HepG2 (cell line): ENCODE measurements around the gene UAP1. TPM values are rescaled to one million over a fixed set of nuclear protein-coding genes. Genes with fewer than 3 reads are reported as not detected.

ENCODE experiments used
- ARNTL ChIP-seq: sonication (generic); formaldehyde crosslinking; IDR thresholded peaks from 2 replicates; pipeline ENCODE4 v1.4.0; 2020; ENCODE audit warnings: mild to moderate bottlenecking, missing genetic modification reagents
- ATF7-NPFF ChIP-seq: sonication (generic); formaldehyde crosslinking; IDR thresholded peaks from 2 replicates; pipeline ENCODE4 v1.8.1; 2023; ENCODE audit warnings: mild to moderate bottlenecking, low read depth, missing genetic modification reagents, moderate library complexity
- ELF3 ChIP-seq: IDR thresholded peaks from 2 replicates; pipeline ENCODE4 v1.6.1; 2016; ENCODE audit warnings: missing genetic modification reagents, missing compliant biosample characterization
- ETS1 ChIP-seq: sonication (generic); formaldehyde crosslinking; IDR thresholded peaks from 2 replicates; pipeline ENCODE4 v1.4.0; 2020; ENCODE audit warnings: missing genetic modification reagents
- GABPA ChIP-seq, 2 experiments: IDR thresholded peaks; 2 replicates each; pipeline ENCODE4 v1.6.1; 2011 to 2016; ENCODE audit warnings: low read depth in 2 of 2, low read length in 1 of 2, missing biosample characterization in 1 of 2, missing genetic modification characterization in 1 of 2
- HES4 ChIP-seq: sonication (generic); formaldehyde crosslinking; IDR thresholded peaks from 2 replicates; pipeline ENCODE4 v1.9.0; 2021; ENCODE audit warnings: mild to moderate bottlenecking, missing genetic modification reagents, borderline replicate concordance
- IRF1 ChIP-seq: sonication (generic); formaldehyde crosslinking; IDR thresholded peaks from 2 replicates; pipeline ENCODE4 v1.4.0; 2020; ENCODE audit warnings: low read depth, mild to moderate bottlenecking, missing genetic modification reagents
- MAX ChIP-seq: IDR thresholded peaks from 2 replicates; pipeline ENCODE4 v1.6.1; 2012; ENCODE audit warnings: inconsistent platforms
- MTERF4 ChIP-seq: sonication (generic); formaldehyde crosslinking; IDR thresholded peaks from 2 replicates; pipeline ENCODE4 v1.8.0; 2023; ENCODE audit warnings: mild to moderate bottlenecking, missing genetic modification reagents
- PHF5A ChIP-seq: IDR thresholded peaks from one replicate; pipeline ENCODE4 v1.6.1; 2018; ENCODE audit warnings: low read depth, missing genetic modification reagents; ENCODE audit not compliant: unreplicated experiment
- POLR2A ChIP-seq, 2 experiments: IDR thresholded peaks; 2 replicates each; pipeline ENCODE4 v1.6.1; 2011; ENCODE audit warnings: low read depth in 2 of 2, low read length in 2 of 2, mild to moderate bottlenecking in 1 of 2, moderate library complexity in 1 of 2; ENCODE audit not compliant: insufficient read depth in 1 of 2
- REPIN1 ChIP-seq: sonication (generic); formaldehyde crosslinking; IDR thresholded peaks from 2 replicates; pipeline ENCODE4 v1.8.0; 2022; ENCODE audit warnings: missing genetic modification reagents, low read depth, mild to moderate bottlenecking, borderline replicate concordance
- SALL1 ChIP-seq: sonication (generic); formaldehyde crosslinking; IDR thresholded peaks from 2 replicates; pipeline ENCODE4 v1.8.0; 2022; ENCODE audit warnings: mild to moderate bottlenecking, missing genetic modification reagents
- TARDBP ChIP-seq: sonication (generic); formaldehyde crosslinking; IDR thresholded peaks from 2 replicates; pipeline ENCODE4 v1.8.0; 2022; ENCODE audit warnings: mild to moderate bottlenecking, missing genetic modification reagents
- YEATS2 ChIP-seq: sonication (generic); formaldehyde crosslinking; IDR thresholded peaks from 2 replicates; pipeline ENCODE4 v1.4.0; 2020; ENCODE audit warnings: missing genetic modification reagents, borderline replicate concordance
- ZNF124 ChIP-seq: sonication (generic); formaldehyde crosslinking; IDR thresholded peaks from 2 replicates; pipeline ENCODE4 v1.4.0; 2020; ENCODE audit warnings: missing genetic modification reagents
- ZNF142 ChIP-seq: sonication (generic); formaldehyde crosslinking; IDR thresholded peaks from 2 replicates; pipeline ENCODE4 v1.4.0; 2020; ENCODE audit warnings: missing genetic modification reagents
- ZNF619 ChIP-seq: sonication (generic); formaldehyde crosslinking; IDR thresholded peaks from 2 replicates; pipeline ENCODE4 v1.4.0; 2020; ENCODE audit warnings: mild to moderate bottlenecking, missing genetic modification reagents
- ZNF747 ChIP-seq: sonication (generic); formaldehyde crosslinking; IDR thresholded peaks from 2 replicates; pipeline ENCODE4 v1.8.1; 2023; ENCODE audit warnings: missing genetic modification reagents, mild to moderate bottlenecking, borderline replicate concordance
- ZNF792 ChIP-seq: IDR thresholded peaks from 2 replicates; pipeline ENCODE4 v1.6.1; 2016
- ZSCAN9 ChIP-seq: IDR thresholded peaks from 2 replicates; pipeline ENCODE4 v1.6.1; 2016; ENCODE audit warnings: borderline replicate concordance
- polyA plus RNA-seq, 8 experiments: library from polyadenylated mRNA; depleted of rRNA in 3 of 8; stranded (reverse) in 7 of 8; unstranded in 1 of 8; fragments of >200 nt; fragmentation: Illumina TruSeq in 4 of 8; extraction: Trizol in 4 of 8; gene quantifications; 2 replicates each; pipeline versions ENCODE4 v1.2.1 to v1.2.3, GENCODE V29; 2011 to 2016; ENCODE audit warnings: low read depth in 4 of 8, missing spikeins in 1 of 8, mixed read lengths in 1 of 8; ENCODE audit not compliant: insufficient read depth in 1 of 8
- total RNA-seq, 5 experiments: library from RNA; depleted of rRNA; stranded (reverse); fragments of >200 nt; fragmentation: Illumina TruSeq; extraction: Trizol; gene quantifications; 2 replicates each; pipeline ENCODE4 v1.2.3, GENCODE V29; 2016; ENCODE audit warnings: low read depth in 1 of 5

UAP1 gene
- total and polyA plus RNA-seq, 2 of the 13 experiments (the other 11 are each of a cell fraction or from before 2014, with no cell fraction given), result 48.4 to 117 TPM

GRCh38 chr1:162560303-162561036, 1.1 kb upstream of the UAP1 start (continued):
- TF ChIP-seq ZNF142 (CRISPR knock-in tag) (no peak), ZSCAN9 (CRISPR knock-in tag) (peak; percentile 84; the same call in 1 of the 2 replicates), ATF7-NPFF (CRISPR knock-in tag) (no peak), POLR2A (IDR thresholded peaks at IDR 0.05; ENCODE audit: insufficient read depth in 1 of 2, low read depth in 2 of 2, low read length in 2 of 2) (peak in 1 of 2 experiments; percentile 20; a peak in 1 of 4 replicates), SALL1 (CRISPR knock-in tag) (peak; percentile 89), YEATS2 (CRISPR knock-in tag) (peak; percentile 76; the same call in 1 of the 2 replicates), ETS1 (CRISPR knock-in tag) (no peak), PHF5A (CRISPR knock-in tag) (no peak), ARNTL (CRISPR knock-in tag) (peak; percentile 70; the same call in 1 of the 2 replicates), IRF1 (CRISPR knock-in tag) (no peak), ZNF792 (CRISPR knock-in tag) (peak; percentile 81), MTERF4 (CRISPR knock-in tag) (peak; percentile 83), HES4 (CRISPR knock-in tag) (0 out of 2 replicates have a peak, but pooled peaks have one; percentile 54), ZNF747 (CRISPR knock-in tag) (peak; percentile 68; the same call in 1 of the 2 replicates), REPIN1 (CRISPR knock-in tag) (peak; percentile 69; the same call in 1 of the 2 replicates), ZNF619 (0 out of 2 replicates have a peak, but pooled peaks have one; percentile 25), ZNF124 (CRISPR knock-in tag) (peak; percentile 50; the same call in 1 of the 2 replicates), MAX (peak; percentile 62), TARDBP (CRISPR knock-in tag) (peak; percentile 65; the same call in 1 of the 2 replicates), ELF3 (peak; percentile 48; the same call in 1 of the 2 replicates), GABPA (IDR thresholded peaks at IDR 0.05; ENCODE audit: low read depth, low read length) (no peak), GABPA (CRISPR knock-in tag; IDR thresholded peaks at IDR 0.05; ENCODE audit: low read depth) (no peak)
